Left lung (tissue), 10 donors: ENCODE measurements around the gene SLC2A4RG. TPM values are rescaled to one million over a fixed set of nuclear protein-coding genes. Genes with fewer than 3 reads are reported as not detected.
A peak's percentile ranks its signal among the peaks of the same experiment; 100 is the strongest.

Experiments
- ATAC-seq: fragments of 200-7000 bp; cut with Tn5 transposase; one replicate; pipeline ENCODE4 v1.9.1; 2020; ENCODE audit warnings: moderate library complexity
- DNase-seq, 4 donors: peaks; one replicate each; pipeline ENCODE4 v3.0.0-alpha.2; 2013 to 2020
- H3K27ac ChIP-seq, 2 donors: fragments of 200-600 bp; sonication (generic) in 1 of 2; one replicate each; pipeline versions ENCODE4 v1.5.0 to v1.8.0; 2020 to 2021
- H3K27me3 ChIP-seq, 2 donors: fragments of 200-600 bp; sonication (generic) in 1 of 2; one replicate each; pipeline versions ENCODE4 v1.5.0 to v1.8.0; 2020 to 2021
- H3K36me3 ChIP-seq, 2 donors: fragments of 200-600 bp; sonication (generic) in 1 of 2; one replicate each; pipeline versions ENCODE4 v1.5.0 to v1.8.0; 2020 to 2021
- H3K4me1 ChIP-seq, 2 donors: fragments of 200-600 bp; one replicate each; pipeline ENCODE4 v1.8.0; 2021
- H3K4me3 ChIP-seq, 2 donors: fragments of 200-600 bp; sonication (generic) in 1 of 2; one replicate each; pipeline versions ENCODE4 v1.5.0 to v1.8.0; 2020 to 2021; ENCODE audit warnings: mild to moderate bottlenecking in 1 of 2
- H3K9me3 ChIP-seq, 2 donors: fragments of 200-600 bp; sonication (generic) in 1 of 2; one replicate each; pipeline versions ENCODE4 v1.5.0 to v1.8.0; 2020 to 2021
- CTCF ChIP-seq, 2 donors: fragments of 200-600 bp; sonication (generic) in 1 of 2; IDR thresholded peaks; one replicate each; pipeline versions ENCODE4 v1.5.0 to v1.8.0; 2021; ENCODE audit warnings: antibody characterized with exemption in 2 of 2
- intact Hi-C, 2 donors: fragments of 100-400 bp; cut with DNase I; formaldehyde crosslinking; loops; one replicate each; pipeline versions ENCODE4 v1.11.2 to v1.14.2; 2022
- polyA plus RNA-seq, 6 donors: library from polyadenylated mRNA; unstranded; fragments of 120-200 nt; gene quantifications; one replicate each; pipeline ENCODE4 v1.2.1, GENCODE V29; 2013; ENCODE audit not compliant: insufficient read length in 6 of 6
- total RNA-seq, 2 donors: library from RNA; stranded (reverse); fragmentation: NEBNext Ultra II Directional; extraction: Animal tissue kit (Norgen Biotek cat#: 25700); gene quantifications; one replicate each; pipeline ENCODE4 v1.2.1, GENCODE V29; 2021
- donor health status: DM: no; HTN: yes; CAD: no.
- donor health status: DM: no; HTN: no; CAD: no.

SLC2A4RG gene
- total and polyA plus RNA-seq, 8 donors: 61.1 to 166 (median 97.4) TPM

- peaks cover 28 to 40% of the 10 kb centered on the region in 2 donors for H3K4me1 ChIP-seq
- DNase-seq (peak in 1 of 4 donors; percentile 70), ATAC-seq (no peak)
- no peak overlapping the region for H3K4me3 ChIP-seq
- H3K27me3 ChIP-seq: peaks cover 0 to 17% of the 10 kb centered on the region in 2 donors
- no peak for TF ChIP-seq CTCF (IDR thresholded peaks at IDR 0.05)
- peaks cover 0 to 39% of the 10 kb centered on the region in 2 donors for H3K36me3 ChIP-seq
- H3K9me3 ChIP-seq: no peaks in the 10 kb centered on the region
- H3K27ac ChIP-seq: no peak overlapping the region
- intact Hi-C loops: no loop called here
These were observed 2.9 kb downstream of the SLC2A4RG start for GRCh38 chr20:63742381-63743024.

- Histone ChIP-seq H3K27ac (no peak overlapping the region), H3K36me3 (peaks cover 0 to 39% of the 10 kb centered on the region in 2 donors), H3K27me3 (peaks cover 0 to 9% of the 10 kb centered on the region in 2 donors), H3K9me3 (no peaks in the 10 kb centered on the region), H3K4me3 (no peak overlapping the region), H3K4me1 (peaks cover 19 to 31% of the 10 kb centered on the region in 2 donors)
- TF ChIP-seq CTCF (IDR thresholded peaks at IDR 0.05): no peak
- intact Hi-C loops: no loop called here
- DNase-seq: peak in 1 of 4 donors; percentile 67
- no peak for ATAC-seq
These were observed 3.8 kb downstream of the SLC2A4RG start for GRCh38 chr20:63743210-63743970.

- DNase-seq (no peak), ATAC-seq (no peak)
- no peaks in the 10 kb centered on the region for H3K9me3 ChIP-seq
- intact Hi-C loops: no loop called here
- H3K4me3 ChIP-seq: no peak overlapping the region
- H3K4me1 ChIP-seq: peaks cover 11 to 24% of the 10 kb centered on the region in 2 donors
- no peak overlapping the region for H3K27ac ChIP-seq
- no peak for TF ChIP-seq CTCF (IDR thresholded peaks at IDR 0.05)
- H3K36me3 ChIP-seq: peaks cover 0 to 39% of the 10 kb centered on the region in 2 donors
- H3K27me3 ChIP-seq: peaks cover 0 to under 1% of the 10 kb centered on the region in 2 donors
These were observed 4.6 kb downstream of the SLC2A4RG start for GRCh38 chr20:63744158-63744557.

GRCh38 chr20:63744574-63745423 lies 5.2 kb downstream of the SLC2A4RG start:
- ATAC-seq (no peak), DNase-seq (peak in 1 of 4 donors; percentile 61)
- H3K27ac ChIP-seq: no peak overlapping the region
- H3K36me3 ChIP-seq: peaks cover 0 to 39% of the 10 kb centered on the region in 2 donors
- no peaks in the 10 kb centered on the region for H3K9me3 ChIP-seq
- no peak for TF ChIP-seq CTCF (IDR thresholded peaks at IDR 0.05)
- no peak overlapping the region for H3K4me3 ChIP-seq
- intact Hi-C loops: no loop called here
- peaks cover 11 to 22% of the 10 kb centered on the region in 2 donors for H3K4me1 ChIP-seq
- no peaks in the 10 kb centered on the region for H3K27me3 ChIP-seq
